Measurements from ENCODE around the gene CCL13.
"Not testable (repeated sequence)": the region's sequence is repeated elsewhere in the genome, so short reads cannot be mapped to it uniquely, and the experiment has no call there.

CCL13 gene

DNA sequence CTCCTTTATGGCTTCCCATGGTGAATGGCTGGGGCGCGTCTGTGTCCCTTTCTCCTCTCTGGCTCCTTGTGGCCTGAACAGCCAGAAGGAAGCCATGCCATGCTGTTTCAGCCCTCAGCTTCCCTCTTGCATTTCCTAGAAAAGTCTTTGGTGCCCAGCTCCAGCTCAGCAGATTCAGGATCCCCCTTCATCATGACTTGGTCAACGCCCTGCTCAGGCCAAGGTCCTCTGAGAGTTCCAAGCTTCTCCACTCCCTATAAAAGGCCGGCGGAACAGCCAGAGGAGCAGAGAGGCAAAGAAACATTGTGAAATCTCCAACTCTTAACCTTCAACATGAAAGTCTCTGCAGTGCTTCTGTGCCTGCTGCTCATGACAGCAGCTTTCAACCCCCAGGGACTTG, at the start of gene CCL13:
Gene CCL13 (plus strand): TSS at position 287 of the 400 bp plus-strand sequence. CDS start 47 bp downstream, at position 334.
- no peak for DNase-seq (ENCODE audit: low read depth)

DNA sequence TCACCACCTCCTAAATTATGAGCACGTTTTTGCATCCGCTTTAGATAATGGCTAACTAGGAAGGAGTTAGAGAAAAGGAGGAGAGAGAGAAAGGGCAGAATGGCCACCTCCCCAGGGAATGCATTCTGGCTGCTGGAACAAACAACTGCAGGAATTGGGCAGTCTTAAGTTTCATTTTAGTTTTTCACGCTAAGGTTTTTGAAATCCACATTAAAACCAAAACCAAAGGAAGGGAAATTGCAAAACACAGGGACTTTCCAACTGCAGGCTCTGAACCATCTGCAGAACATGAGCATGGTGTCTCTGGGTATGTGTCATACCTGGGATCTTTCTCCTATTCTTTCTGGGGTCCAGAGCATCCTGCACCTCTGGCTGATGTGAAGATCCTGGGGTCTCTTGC, 49.2 kb upstream of the CCL13 start:
- no peak for DNase-seq (ENCODE audit: low read depth)

DNA sequence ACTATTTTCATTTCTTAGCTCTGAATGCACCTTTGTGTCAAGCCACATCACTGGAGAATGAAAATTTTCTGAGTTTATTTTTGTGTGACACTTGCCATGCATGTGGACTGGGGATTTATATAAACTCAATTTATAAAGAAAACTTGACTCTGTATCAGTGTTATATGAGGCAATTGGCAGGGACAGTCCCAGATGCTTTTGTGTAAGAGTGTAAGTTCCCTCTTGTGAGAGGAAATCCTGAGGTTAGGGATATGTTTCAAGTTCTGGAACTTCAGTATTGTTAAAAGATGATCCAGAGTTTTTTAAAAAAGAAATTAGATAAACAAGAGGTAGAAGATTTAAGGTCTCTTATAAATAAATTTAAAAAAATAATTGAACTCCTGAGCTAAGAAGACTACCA, 47.9 kb upstream of the CCL13 start:
- no peak for DNase-seq (ENCODE audit: low read depth)

GRCh38 chr17:34311291-34311690, 45.0 kb upstream of the CCL13 start:
- DNase-seq (ENCODE audit: low read depth), result no peak

GRCh38 chr17:34312080-34312479, 44.2 kb upstream of the CCL13 start:
- DNase-seq (ENCODE audit: low read depth), result no peak

DNA sequence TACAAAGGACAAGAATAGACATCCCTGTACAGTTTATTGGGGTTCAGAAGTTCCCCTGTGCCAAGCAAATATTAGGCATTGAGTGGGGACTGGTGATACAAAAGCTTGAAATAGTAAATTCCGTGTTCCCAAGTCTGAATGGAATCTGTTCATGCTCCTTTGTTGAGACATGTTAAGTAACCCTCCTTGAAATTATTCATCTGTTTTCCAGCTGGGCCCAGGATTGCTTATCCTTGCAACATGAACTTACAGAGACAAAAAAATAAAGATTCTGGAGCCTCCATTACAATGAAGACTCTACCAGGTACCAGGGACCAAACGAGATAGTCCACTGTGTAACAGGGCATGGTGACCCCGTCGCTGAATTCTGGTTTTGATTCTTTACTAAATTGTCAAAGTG, 43.1 kb upstream of the CCL13 start:
- no peak for DNase-seq (ENCODE audit: low read depth)

DNA sequence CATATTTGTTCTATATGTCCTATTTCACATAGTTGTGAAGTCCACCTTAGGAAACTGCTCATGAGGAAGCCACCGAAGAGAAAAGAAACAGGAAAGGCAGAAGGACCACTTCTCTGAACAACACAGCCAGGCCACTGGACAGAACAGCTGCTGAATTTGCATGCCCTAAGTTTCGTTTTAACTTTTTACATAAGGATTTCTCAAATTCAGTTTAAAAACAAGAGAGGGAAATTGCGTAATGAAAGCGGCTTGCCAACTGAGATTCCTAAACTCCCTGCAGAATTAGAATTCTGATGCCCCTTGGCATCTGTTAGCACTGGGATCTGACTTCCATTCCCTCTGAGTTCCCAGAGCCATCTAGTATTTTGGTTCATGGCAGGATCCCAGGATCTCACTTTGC, 42.0 kb upstream of the CCL13 start:
- no peak for DNase-seq (ENCODE audit: low read depth)

- no peak for DNase-seq (ENCODE audit: low read depth)
Measured at GRCh38 chr17:34318474-34318873, 37.8 kb upstream of the CCL13 start.

DNA sequence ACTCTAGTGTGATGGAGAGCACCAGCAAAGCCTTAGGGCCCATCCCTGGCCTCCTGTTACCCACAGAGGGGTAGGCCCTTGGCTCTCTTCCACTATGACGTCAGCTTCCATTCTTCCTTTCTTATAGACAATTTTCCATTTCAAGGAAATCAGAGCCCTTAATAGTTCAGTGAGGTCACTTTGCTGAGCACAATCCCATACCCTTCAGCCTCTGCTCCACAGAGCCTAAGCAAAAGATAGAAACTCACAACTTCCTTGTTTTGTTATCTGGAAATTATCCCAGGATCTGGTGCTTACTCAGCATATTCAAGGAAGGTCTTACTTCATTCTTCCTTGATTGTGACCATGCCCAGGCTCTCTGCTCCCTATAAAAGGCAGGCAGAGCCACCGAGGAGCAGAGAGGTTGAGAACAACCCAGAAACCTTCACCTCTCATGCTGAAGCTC, 37.2 kb upstream of the CCL13 start, which contains the start of gene CCL8:
Gene CCL8 (plus strand): TSS at position 397 of the 445 bp plus-strand sequence. CDS start 67 bp downstream, outside the sequence.
- no peak for DNase-seq (ENCODE audit: low read depth)

- no peak for DNase-seq (ENCODE audit: low read depth)
Measured at GRCh38 chr17:34321964-34322363, 34.3 kb upstream of the CCL13 start.

DNA sequence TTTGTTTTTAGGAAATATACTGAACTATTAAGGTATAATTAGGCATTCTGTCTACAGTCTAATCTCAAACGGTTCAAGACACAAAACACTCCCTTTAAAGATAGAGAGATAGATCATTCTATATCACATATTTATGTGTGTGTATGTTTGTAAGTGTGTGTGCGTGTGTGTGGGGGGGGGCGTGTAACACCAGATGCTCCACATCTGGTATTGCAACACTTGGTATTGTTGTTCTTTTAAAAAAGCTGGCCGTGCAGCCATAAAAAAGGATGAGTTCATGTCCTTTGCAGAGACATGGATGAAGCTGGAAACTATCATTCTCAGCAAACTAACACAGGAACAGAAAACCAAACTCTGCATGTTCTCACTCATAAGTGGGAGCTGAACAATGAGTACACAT, 28.7 kb upstream of the CCL13 start:
- not testable (repeated sequence) for DNase-seq (ENCODE audit: low read depth)

- DNase-seq (ENCODE audit: low read depth), result no peak
Measured at GRCh38 chr17:34337701-34338100, 18.6 kb upstream of the CCL13 start.

DNA sequence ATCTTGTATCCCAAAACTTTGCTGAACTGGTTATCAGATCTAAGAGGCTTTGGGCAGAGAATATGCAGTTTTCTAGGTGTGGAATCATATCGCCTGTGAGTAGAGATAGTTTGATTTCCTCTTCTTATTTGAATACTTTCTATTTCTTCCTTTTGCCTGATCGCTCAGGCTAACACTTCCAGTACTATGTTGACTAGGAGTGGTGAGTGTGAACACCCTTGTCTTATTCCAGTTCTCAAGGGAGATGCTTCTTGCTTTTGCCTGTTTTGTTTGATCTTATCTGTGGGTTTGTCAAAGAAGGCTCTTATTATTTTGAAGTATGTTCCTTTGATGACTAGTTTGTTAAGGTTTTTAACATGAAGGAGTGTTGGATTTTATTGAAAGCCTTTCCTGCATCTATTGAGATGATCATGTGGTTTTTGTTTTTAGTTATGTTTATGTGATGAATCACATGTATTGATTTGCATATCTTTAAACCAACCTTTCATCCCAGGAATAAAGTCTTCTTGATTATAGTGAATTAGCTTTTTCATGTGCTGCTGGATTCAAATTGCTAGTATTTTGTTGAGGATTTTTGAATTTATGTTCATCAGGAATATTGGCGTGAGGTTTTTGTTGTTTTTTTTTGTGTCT, 17.0 kb upstream of the CCL13 start:
- no peak for DNase-seq (ENCODE audit: low read depth)

- DNase-seq (ENCODE audit: low read depth), result no peak
Measured at GRCh38 chr17:34341916-34342315, 14.4 kb upstream of the CCL13 start.

- DNase-seq (ENCODE audit: low read depth), result no peak
Measured at GRCh38 chr17:34347063-34347462, 9.2 kb upstream of the CCL13 start.

DNA sequence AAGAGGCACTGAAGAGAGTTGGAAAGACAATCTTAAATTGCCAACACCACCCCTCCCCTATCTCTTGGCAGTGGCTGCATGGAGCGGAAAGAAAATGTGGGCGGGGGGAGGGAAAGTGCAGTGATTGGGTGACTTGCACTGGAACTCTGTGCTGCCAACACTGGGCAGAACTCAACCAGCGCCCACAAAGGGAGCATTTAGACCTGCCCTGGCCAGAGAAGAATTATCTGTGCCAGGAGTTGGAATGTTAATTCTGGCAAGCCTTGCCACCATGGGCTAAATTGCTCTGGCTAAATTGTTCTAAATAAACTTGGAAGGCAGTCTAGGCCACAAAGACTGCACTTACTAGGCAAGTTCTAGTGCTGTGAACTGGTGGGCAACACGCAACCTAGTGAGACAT, 6.5 kb upstream of the CCL13 start:
- no peak for DNase-seq (ENCODE audit: low read depth)

DNA sequence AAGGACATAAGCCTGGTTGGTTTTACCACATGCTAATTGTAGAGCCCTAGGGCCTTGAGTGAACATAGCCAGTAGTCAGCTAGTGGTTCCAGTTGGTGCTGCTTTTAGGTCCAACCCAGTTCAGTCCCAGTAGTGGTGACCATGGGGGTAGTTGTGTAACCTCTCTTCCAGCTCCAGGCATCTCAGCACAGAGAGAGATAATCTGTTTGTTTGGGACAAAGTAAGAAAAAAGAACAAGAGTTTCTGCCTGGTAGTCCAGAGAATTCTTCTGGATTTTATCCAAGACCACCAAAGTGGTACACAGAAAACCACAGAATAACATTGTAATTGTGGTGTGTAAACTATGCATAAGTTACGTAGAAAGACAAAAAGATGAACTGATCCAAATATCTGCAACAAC, 5.2 kb upstream of the CCL13 start:
- no peak for DNase-seq (ENCODE audit: low read depth)

- no peak for DNase-seq (ENCODE audit: low read depth)
Measured at GRCh38 chr17:34352191-34352590, 4.1 kb upstream of the CCL13 start.

DNA sequence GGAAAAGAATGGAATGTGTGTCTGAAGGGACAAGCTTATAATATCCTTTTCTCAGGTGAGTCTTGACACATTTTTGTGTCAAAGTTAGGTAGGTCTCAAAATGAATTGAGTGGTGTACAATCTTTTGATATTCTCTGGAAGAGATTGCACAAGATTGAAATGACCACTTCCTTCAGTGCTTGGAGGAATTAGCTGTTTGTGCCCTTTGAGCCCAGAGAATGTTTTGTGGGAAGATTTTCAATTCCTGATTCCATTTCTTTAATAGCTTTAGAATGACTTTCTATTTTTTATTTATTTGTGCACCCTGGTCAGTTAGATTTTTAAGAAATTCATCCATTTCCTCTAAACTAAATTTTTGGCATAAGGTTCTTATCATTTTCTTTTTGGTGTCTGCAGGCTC, 1.6 kb upstream of the CCL13 start:
- no peak for DNase-seq (ENCODE audit: low read depth)

DNA sequence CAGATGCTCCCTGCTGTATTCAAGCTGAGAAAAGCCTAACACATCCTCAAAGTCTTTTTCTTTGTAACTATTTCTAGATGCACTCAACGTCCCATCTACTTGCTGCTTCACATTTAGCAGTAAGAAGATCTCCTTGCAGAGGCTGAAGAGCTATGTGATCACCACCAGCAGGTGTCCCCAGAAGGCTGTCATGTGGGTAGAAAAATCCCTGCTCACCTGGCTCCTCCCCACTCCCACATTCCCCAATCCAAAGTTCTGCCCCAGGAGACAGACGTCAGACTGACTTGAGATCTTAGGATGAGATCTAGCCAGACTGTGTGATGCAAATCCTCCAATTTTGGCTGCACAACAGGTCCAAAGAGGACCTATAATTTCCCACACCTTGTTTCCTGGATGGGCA, 1.1 kb downstream of the CCL13 start:
- no peak for DNase-seq (ENCODE audit: low read depth)

- DNase-seq (ENCODE audit: low read depth), result no peak
Measured at GRCh38 chr17:34358631-34359030, 2.4 kb downstream of the CCL13 start.

DNA sequence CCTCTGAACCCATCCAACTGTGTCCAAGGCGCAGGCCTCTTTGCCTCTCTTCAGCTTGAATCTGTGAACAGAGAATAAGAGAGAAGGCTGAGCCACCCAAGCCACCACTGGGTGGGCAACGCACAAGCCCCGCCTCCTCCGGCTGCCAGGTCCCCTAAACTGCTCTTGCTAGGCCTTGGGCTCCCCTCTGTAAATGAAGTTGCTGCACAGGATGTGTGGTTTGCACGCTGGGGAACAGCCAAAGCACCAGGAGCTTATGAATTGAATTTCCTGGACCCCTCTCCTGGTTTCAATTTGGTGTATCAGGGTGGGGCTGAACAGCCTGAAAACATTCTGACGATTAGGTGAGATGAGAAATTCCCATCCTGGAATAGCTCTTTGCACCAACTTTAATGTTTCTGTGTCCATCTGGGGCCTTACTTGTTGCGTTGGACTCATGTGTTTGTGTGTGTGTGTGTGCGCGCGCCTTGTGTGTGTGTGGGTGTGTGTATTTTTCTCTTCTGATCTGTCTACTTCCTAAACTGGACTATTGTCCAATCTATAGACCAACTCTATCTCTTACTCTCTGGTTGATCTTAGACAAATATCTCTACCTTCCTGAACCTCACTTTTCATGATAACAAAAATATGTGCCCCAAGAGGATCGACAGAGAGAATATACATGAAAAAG, 4.5 kb downstream of the CCL13 start:
- no peak for DNase-seq (ENCODE audit: low read depth)

DNA sequence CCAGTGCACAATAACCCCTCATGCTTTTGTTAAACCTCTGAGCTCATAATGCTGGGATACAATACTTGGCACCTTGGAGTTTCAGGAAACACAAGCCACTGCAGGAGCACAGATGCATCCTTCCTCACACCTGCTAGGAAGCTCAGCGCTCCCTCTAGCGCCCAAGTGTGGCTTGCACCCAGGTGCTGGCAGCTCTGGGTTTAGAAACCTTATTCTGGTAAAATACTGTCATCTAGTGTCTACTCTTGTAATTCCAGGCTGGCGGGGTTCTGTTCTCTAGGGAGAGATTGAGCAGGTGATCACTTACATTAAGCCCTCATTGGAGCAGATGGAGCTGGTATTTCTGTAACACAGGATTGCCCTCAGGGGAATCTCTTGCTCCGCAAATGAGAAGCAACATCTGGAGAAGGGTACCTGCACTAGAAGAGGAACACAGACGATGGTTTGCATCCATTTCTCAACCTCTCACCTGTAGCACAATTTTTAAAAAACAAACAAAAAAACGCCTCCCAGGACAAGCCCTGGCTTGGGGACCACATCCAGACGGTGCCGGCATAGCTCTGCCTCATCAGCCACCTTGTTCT, 5.3 kb downstream of the CCL13 start:
- DNase-seq (ENCODE audit: low read depth), result peak; percentile 13
